Body of pancreas (tissue), 4 donors: ENCODE measurements around the gene CES2.

Experiments used
- POLR2A ChIP-seq, 3 donors: fragments of 450-650 bp; IDR thresholded peaks; one replicate each; pipeline ENCODE4 v1.6.1; 2016; ENCODE audit warnings: antibody characterized with exemption in 3 of 3, mild to moderate bottlenecking in 2 of 3
- TF ChIP-seq, protein P1 (sequence below), 7 experiments: fragments of 450-650 bp in 4 of 7; fragments of 200-600 bp in 3 of 7; sonication (generic) in 3 of 7; IDR thresholded peaks; one replicate each; pipeline ENCODE4 v1.5.1; 2016 to 2019; ENCODE audit warnings: antibody characterized with exemption in 7 of 7

- TF ChIP-seq, protein P1, sequence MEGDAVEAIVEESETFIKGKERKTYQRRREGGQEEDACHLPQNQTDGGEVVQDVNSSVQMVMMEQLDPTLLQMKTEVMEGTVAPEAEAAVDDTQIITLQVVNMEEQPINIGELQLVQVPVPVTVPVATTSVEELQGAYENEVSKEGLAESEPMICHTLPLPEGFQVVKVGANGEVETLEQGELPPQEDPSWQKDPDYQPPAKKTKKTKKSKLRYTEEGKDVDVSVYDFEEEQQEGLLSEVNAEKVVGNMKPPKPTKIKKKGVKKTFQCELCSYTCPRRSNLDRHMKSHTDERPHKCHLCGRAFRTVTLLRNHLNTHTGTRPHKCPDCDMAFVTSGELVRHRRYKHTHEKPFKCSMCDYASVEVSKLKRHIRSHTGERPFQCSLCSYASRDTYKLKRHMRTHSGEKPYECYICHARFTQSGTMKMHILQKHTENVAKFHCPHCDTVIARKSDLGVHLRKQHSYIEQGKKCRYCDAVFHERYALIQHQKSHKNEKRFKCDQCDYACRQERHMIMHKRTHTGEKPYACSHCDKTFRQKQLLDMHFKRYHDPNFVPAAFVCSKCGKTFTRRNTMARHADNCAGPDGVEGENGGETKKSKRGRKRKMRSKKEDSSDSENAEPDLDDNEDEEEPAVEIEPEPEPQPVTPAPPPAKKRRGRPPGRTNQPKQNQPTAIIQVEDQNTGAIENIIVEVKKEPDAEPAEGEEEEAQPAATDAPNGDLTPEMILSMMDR (IDR thresholded peaks at IDR 0.05): no peak
- no peak for TF ChIP-seq POLR2A (IDR thresholded peaks at IDR 0.05)
Observed at GRCh38 chr16:66926171-66926947, 9.0 kb upstream of the CES2 start.
